Lung (tissue), 12 donors: ENCODE measurements around the gene TANGO6. TPM values are rescaled to one million over a fixed set of nuclear protein-coding genes. Genes with fewer than 3 reads are reported as not detected.
A peak's percentile ranks its signal among the peaks of the same experiment; 100 is the strongest.

Experiments
- ATAC-seq: fragments of 200-7000 bp; cut with Tn5 transposase; one replicate; pipeline ENCODE4 v1.9.1; 2020; ENCODE audit warnings: moderate number of reproducible peaks; ENCODE audit not compliant: insufficient read depth, low FRiP score
- DNase-seq, 3 donors: peaks; one replicate each; pipeline ENCODE4 v3.0.0-alpha.2; 2013 to 2017
- H3K27ac ChIP-seq, 2 donors: one replicate each; pipeline ENCODE4 v1.5.1; 2013; ENCODE audit warnings: mild to moderate bottlenecking in 2 of 2, moderate library complexity in 2 of 2, control low read depth in 1 of 2, inconsistent platforms in 1 of 2, low read depth in 1 of 2, low read length in 1 of 2
- H3K27me3 ChIP-seq, 3 donors: one replicate each; pipeline ENCODE4 v1.5.1; 2013; ENCODE audit warnings: low read length in 2 of 3; ENCODE audit not compliant: control insufficient read depth in 3 of 3, insufficient read depth in 3 of 3
- H3K36me3 ChIP-seq, 4 donors: one replicate each; pipeline ENCODE4 v1.5.1; 2013; ENCODE audit warnings: low read length in 4 of 4, mild to moderate bottlenecking in 1 of 4, moderate library complexity in 1 of 4; ENCODE audit not compliant: control insufficient read depth in 4 of 4, insufficient read depth in 4 of 4
- H3K4me1 ChIP-seq, 5 donors: one replicate each; pipeline ENCODE4 v1.5.1; 2013; ENCODE audit warnings: low read length in 5 of 5, mild to moderate bottlenecking in 2 of 5, moderate library complexity in 1 of 5; ENCODE audit not compliant: control insufficient read depth in 5 of 5, insufficient read depth in 5 of 5
- H3K4me3 ChIP-seq: one replicate; pipeline ENCODE4 v1.5.1; 2013; ENCODE audit warnings: mild to moderate bottlenecking, control low read depth, moderate library complexity
- H3K9ac ChIP-seq, 2 donors: one replicate each; pipeline ENCODE4 v1.5.1; 2013; ENCODE audit warnings: low read length in 2 of 2, control low read depth in 1 of 2; ENCODE audit not compliant: insufficient read depth in 1 of 2
- H3K9me3 ChIP-seq, 4 donors: one replicate each; pipeline ENCODE4 v1.5.1; 2013; ENCODE audit warnings: low read length in 3 of 4, mild to moderate bottlenecking in 1 of 4, moderate library complexity in 1 of 4; ENCODE audit not compliant: control insufficient read depth in 4 of 4, insufficient read depth in 3 of 4
- WGBS, 2 donors: extraction: QIAGEN DNeasy Blood & Tissue Kit; methylation state at CpG; one replicate each; pipeline ENCODE4 v1.1.7; 2013; 5-methylcytosine and 5-hydroxymethylcytosine counted together
- polyA plus RNA-seq, 2 donors: library from polyadenylated mRNA; stranded (reverse); fragments of 200-250 nt; gene quantifications; one replicate each; pipeline ENCODE4 v1.2.1, GENCODE V29; 2013
- total RNA-seq, 2 donors: library from RNA; depleted of rRNA in 1 of 2; stranded (reverse); fragments of >200 nt in 1 of 2; gene quantifications; one replicate each; pipeline ENCODE4 v1.2.1, GENCODE V29; 2014 to 2021
- TF ChIP-seq, protein P1 (sequence below): IDR thresholded peaks from 2 replicates; pipeline ENCODE4 v1.5.1; 2012; ENCODE audit warnings: mild to moderate bottlenecking; ENCODE audit errors: control extremely low read depth, extremely low read depth
- donor health status: control.
- donor health status: control.
- donor health status: Bipolar disorder and iron deficiency.
- donor health status: healthy.
- donor health status: DM: yes; HTN: yes; CAD: no.

The TANGO6 gene
- total and polyA plus RNA-seq, 4 donors = 2.3 to 19.3 (median 11.9) TPM

DNA sequence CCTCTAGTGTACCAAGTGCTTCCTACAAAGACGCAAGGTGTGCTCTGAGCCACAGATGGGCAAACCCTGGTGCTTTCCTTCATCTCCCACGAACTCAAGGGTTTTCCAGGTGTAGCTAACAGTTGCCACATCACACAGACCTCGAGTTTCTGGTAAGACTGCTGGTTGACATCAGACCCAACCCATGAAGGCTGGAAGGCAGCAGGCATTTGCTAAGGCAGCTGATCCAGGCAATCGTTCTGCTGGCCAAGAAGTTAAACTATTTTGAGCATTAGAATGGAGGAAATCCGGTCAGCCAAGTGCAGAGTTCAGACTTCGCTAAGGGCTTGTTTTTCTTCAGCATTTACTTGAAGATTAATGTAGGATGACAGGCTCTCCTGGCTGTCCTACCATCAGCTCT, 273.6 kb downstream of the TANGO6 start:
- H3K4me1 ChIP-seq = peaks cover 0 to 4% (median 0%) of the 10 kb centered on the region in 5 donors
- no peaks in the 10 kb centered on the region for H3K9me3 ChIP-seq
- H3K9ac ChIP-seq = no peak overlapping the region
- peaks cover 12 to 53% (median 32%) of the 10 kb centered on the region in 4 donors for H3K36me3 ChIP-seq
- H3K27ac ChIP-seq = peak overlapping the region in 1 of 2 donors; percentile 25
- H3K4me3 ChIP-seq = no peak overlapping the region
- no peaks in the 10 kb centered on the region for H3K27me3 ChIP-seq
- ATAC-seq (no peak), DNase-seq (no peak)
- TF ChIP-seq, protein P1, sequence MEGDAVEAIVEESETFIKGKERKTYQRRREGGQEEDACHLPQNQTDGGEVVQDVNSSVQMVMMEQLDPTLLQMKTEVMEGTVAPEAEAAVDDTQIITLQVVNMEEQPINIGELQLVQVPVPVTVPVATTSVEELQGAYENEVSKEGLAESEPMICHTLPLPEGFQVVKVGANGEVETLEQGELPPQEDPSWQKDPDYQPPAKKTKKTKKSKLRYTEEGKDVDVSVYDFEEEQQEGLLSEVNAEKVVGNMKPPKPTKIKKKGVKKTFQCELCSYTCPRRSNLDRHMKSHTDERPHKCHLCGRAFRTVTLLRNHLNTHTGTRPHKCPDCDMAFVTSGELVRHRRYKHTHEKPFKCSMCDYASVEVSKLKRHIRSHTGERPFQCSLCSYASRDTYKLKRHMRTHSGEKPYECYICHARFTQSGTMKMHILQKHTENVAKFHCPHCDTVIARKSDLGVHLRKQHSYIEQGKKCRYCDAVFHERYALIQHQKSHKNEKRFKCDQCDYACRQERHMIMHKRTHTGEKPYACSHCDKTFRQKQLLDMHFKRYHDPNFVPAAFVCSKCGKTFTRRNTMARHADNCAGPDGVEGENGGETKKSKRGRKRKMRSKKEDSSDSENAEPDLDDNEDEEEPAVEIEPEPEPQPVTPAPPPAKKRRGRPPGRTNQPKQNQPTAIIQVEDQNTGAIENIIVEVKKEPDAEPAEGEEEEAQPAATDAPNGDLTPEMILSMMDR = no peak
- 55 to 80% methylated on average over 6 of the region's 6 CpGs for WGBS, 2 donors

DNA sequence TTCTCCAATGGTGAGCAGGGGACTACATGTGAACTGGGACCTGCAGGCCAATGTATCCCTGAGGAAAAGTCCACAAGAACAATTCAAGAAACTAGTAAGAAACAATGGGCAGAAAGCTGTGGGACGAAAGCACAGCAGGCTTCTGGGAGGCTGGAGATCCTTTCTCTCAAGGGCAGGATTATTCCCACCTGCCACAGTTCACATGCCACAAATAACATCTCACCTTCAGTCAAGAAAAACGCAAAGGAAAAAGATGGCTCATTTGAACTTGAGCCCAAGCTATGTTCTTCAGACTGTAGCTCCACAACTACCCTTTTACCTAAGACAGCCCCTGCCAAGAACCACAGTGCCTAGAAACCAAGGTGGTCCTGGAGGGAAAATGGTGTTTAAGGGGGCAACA, 275.1 kb downstream of the TANGO6 start:
- no peak overlapping the region for H3K9ac ChIP-seq
- H3K9me3 ChIP-seq = no peaks in the 10 kb centered on the region
- H3K27me3 ChIP-seq = no peaks in the 10 kb centered on the region
- H3K36me3 ChIP-seq = peaks cover 12 to 45% (median 31%) of the 10 kb centered on the region in 4 donors
- no peak overlapping the region for H3K27ac ChIP-seq
- 97 to 100% methylated on average over 2 of the region's 2 CpGs for WGBS, 2 donors
- DNase-seq (no peak), ATAC-seq (no peak)
- peaks cover 0 to 4% (median 0%) of the 10 kb centered on the region in 5 donors for H3K4me1 ChIP-seq
- TF ChIP-seq, protein P1 = no peak
- no peak overlapping the region for H3K4me3 ChIP-seq

DNA sequence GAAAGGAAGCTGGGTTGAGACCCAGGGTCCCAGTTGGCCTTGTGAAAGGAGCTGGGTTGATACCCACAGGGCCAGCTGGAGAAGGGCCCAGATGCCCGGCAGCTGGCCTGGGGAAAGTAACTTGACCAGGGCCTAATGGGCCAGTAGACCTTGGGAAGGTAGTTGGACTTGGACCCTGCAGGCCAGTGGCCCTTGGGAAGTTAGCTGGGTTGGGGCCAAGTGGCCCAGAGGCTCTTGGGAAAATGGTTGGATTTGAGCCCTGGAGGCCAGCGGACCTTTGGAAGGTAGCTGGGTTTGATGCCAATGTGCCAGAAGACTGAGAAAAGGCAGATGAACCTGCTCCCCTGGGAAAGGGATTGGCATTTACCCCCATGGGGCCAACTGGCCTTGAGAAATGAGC, 275.7 kb downstream of the TANGO6 start:
- Histone ChIP-seq H3K4me3 (no peak overlapping the region), H3K36me3 (peaks cover 12 to 45% (median 27%) of the 10 kb centered on the region in 4 donors), H3K4me1 (peaks cover 0 to 4% (median 0%) of the 10 kb centered on the region in 5 donors), H3K27ac (no peak overlapping the region), H3K9ac (no peak overlapping the region), H3K27me3 (no peaks in the 10 kb centered on the region), H3K9me3 (no peaks in the 10 kb centered on the region)
- WGBS, 2 donors = 97 to 100% methylated on average over 2 of the region's 2 CpGs
- DNase-seq = no peak
- TF ChIP-seq, protein P1 = no peak
- no peak for ATAC-seq

DNA sequence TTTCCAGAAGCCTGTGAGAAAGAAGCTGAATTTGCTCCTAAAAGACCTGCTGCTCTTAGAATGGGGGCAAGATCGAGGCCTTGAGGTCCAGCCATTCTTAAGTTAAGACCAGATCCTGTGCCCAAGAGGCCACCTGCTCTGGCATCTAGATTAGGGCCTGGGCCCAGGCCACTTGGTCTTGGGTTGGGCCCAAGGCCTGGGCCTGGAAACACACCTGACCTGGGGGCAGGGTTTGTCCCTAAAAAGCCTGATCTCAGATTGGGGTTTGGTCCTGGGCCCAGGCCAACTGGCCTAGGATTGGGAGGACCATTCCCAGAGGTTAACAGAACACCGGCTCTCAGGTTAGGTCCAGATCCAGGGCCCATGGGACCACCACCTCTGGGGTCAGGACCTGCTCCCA, 276.2 kb downstream of the TANGO6 start:
- H3K27ac ChIP-seq = no peak overlapping the region
- DNase-seq (no peak), ATAC-seq (no peak)
- H3K27me3 ChIP-seq = no peaks in the 10 kb centered on the region
- 97 to 98% methylated on average over 2 of the region's 2 CpGs for WGBS, 2 donors
- peaks cover 0 to 4% (median 0%) of the 10 kb centered on the region in 5 donors for H3K4me1 ChIP-seq
- H3K9me3 ChIP-seq = no peaks in the 10 kb centered on the region
- no peak overlapping the region for H3K4me3 ChIP-seq
- no peak overlapping the region for H3K9ac ChIP-seq
- TF ChIP-seq, protein P1 = no peak
- H3K36me3 ChIP-seq = peaks cover 12 to 41% (median 25%) of the 10 kb centered on the region in 4 donors
